ENCODE results near the gene NFIX. TPM values are rescaled to one million over a fixed set of nuclear protein-coding genes. Genes with fewer than 3 reads are reported as not detected.

Gene NFIX
- total and polyA plus RNA-seq, 9 of the 15 experiments (the other 6 are each of a cell fraction or from before 2014, with no cell fraction given) = 0.28 to 26.8 (median 5.4) TPM

GRCh38 chr19:13102416-13102665 lies 107.1 kb downstream of the NFIX start (continued):
- TF ChIP-seq, protein P1, sequence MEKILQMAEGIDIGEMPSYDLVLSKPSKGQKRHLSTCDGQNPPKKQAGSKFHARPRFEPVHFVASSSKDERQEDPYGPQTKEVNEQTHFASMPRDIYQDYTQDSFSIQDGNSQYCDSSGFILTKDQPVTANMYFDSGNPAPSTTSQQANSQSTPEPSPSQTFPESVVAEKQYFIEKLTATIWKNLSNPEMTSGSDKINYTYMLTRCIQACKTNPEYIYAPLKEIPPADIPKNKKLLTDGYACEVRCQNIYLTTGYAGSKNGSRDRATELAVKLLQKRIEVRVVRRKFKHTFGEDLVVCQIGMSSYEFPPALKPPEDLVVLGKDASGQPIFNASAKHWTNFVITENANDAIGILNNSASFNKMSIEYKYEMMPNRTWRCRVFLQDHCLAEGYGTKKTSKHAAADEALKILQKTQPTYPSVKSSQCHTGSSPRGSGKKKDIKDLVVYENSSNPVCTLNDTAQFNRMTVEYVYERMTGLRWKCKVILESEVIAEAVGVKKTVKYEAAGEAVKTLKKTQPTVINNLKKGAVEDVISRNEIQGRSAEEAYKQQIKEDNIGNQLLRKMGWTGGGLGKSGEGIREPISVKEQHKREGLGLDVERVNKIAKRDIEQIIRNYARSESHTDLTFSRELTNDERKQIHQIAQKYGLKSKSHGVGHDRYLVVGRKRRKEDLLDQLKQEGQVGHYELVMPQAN (IDR thresholded peaks at IDR 0.05; ENCODE audit: borderline replicate concordance) = peak; percentile 45; the same call in 1 of the 2 replicates
- TF ChIP-seq SNIP1 (IDR thresholded peaks at IDR 0.05; ENCODE audit: low read depth) (no peak), ZBTB9 (CRISPR knock-in tag; IDR thresholded peaks at IDR 0.05) (no peak), CREB1 (IDR thresholded peaks at IDR 0.05) (no peak), CREB1 (CRISPR knock-in tag; IDR thresholded peaks at IDR 0.05) (0 out of 2 replicates have a peak, but pooled peaks have one; percentile 56), ZNF277 (CRISPR knock-in tag; IDR thresholded peaks at IDR 0.05; ENCODE audit: borderline replicate concordance) (no peak), SRSF3 (IDR thresholded peaks at IDR 0.05; ENCODE audit: insufficient read depth, low read length) (no peak), BRF1 (IDR thresholded peaks at IDR 0.05; ENCODE audit: borderline replicate concordance, extremely low read depth, insufficient read length) (no peak), CBX3 (IDR thresholded peaks at IDR 0.05; ENCODE audit: borderline replicate concordance in 1 of 2, low read length in 2 of 2) (no peak), CHD2 (IDR thresholded peaks at IDR 0.05; ENCODE audit: low read depth, low read length) (peak; percentile 96), LARP7 (IDR thresholded peaks at IDR 0.05) (no peak), FUS (optimal IDR thresholded peaks at IDR 0.05; ENCODE audit: low read depth, low read length) (no peak), ZNF212 (CRISPR knock-in tag; IDR thresholded peaks at IDR 0.05) (no peak), RBM25 (IDR thresholded peaks at IDR 0.05; ENCODE audit: low read depth, low read length, severe bottlenecking) (no peak), FOXP1 (CRISPR knock-in tag; IDR thresholded peaks at IDR 0.05) (peak; percentile 27; the same call in 1 of the 2 replicates)
- TF ChIP-seq, protein P2, sequence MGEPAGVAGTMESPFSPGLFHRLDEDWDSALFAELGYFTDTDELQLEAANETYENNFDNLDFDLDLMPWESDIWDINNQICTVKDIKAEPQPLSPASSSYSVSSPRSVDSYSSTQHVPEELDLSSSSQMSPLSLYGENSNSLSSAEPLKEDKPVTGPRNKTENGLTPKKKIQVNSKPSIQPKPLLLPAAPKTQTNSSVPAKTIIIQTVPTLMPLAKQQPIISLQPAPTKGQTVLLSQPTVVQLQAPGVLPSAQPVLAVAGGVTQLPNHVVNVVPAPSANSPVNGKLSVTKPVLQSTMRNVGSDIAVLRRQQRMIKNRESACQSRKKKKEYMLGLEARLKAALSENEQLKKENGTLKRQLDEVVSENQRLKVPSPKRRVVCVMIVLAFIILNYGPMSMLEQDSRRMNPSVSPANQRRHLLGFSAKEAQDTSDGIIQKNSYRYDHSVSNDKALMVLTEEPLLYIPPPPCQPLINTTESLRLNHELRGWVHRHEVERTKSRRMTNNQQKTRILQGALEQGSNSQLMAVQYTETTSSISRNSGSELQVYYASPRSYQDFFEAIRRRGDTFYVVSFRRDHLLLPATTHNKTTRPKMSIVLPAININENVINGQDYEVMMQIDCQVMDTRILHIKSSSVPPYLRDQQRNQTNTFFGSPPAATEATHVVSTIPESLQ (CRISPR knock-in tag; IDR thresholded peaks at IDR 0.05) = peak; percentile 79; the same call in 1 of the 2 replicates
- TF ChIP-seq, protein P3, sequence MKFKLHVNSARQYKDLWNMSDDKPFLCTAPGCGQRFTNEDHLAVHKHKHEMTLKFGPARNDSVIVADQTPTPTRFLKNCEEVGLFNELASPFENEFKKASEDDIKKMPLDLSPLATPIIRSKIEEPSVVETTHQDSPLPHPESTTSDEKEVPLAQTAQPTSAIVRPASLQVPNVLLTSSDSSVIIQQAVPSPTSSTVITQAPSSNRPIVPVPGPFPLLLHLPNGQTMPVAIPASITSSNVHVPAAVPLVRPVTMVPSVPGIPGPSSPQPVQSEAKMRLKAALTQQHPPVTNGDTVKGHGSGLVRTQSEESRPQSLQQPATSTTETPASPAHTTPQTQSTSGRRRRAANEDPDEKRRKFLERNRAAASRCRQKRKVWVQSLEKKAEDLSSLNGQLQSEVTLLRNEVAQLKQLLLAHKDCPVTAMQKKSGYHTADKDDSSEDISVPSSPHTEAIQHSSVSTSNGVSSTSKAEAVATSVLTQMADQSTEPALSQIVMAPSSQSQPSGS (CRISPR knock-in tag; IDR thresholded peaks at IDR 0.05) = no peak
- TF ChIP-seq, protein P4, sequence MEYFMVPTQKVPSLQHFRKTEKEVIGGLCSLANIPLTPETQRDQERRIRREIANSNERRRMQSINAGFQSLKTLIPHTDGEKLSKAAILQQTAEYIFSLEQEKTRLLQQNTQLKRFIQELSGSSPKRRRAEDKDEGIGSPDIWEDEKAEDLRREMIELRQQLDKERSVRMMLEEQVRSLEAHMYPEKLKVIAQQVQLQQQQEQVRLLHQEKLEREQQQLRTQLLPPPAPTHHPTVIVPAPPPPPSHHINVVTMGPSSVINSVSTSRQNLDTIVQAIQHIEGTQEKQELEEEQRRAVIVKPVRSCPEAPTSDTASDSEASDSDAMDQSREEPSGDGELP (CRISPR knock-in tag; IDR thresholded peaks at IDR 0.05; ENCODE audit: borderline replicate concordance) = no peak
- TF ChIP-seq, protein P5, sequence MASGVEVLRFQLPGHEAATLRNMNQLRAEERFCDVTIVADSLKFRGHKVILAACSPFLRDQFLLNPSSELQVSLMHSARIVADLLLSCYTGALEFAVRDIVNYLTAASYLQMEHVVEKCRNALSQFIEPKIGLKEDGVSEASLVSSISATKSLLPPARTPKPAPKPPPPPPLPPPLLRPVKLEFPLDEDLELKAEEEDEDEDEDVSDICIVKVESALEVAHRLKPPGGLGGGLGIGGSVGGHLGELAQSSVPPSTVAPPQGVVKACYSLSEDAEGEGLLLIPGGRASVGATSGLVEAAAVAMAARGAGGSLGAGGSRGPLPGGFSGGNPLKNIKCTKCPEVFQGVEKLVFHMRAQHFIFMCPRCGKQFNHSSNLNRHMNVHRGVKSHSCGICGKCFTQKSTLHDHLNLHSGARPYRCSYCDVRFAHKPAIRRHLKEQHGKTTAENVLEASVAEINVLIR (CRISPR knock-in tag; IDR thresholded peaks at IDR 0.05) = no peak
